LNCaP clone FGC (cell line): ENCODE data around the gene RNASE8.

Source experiments
- DNase-seq: peaks from one replicate; pipeline ENCODE4 v3.0.0-alpha.2; 2011; ENCODE audit warnings: low read depth
- H3K4me3 ChIP-seq: 2 replicates; pipeline ENCODE4 v1.5.1; 2011; ENCODE audit warnings: mild to moderate bottlenecking, low read depth, low read length, control low read depth
- CTCF ChIP-seq: IDR thresholded peaks from 2 replicates; pipeline ENCODE4 v1.5.1; 2012; ENCODE audit warnings: mild to moderate bottlenecking; ENCODE audit not compliant: control insufficient read depth, insufficient read depth; ENCODE audit errors: extremely low read depth

Gene RNASE8

GRCh38 chr14:21059842-21060613, 2.4 kb downstream of the RNASE8 start:
- no peak overlapping the region for H3K4me3 ChIP-seq
- no peak for DNase-seq
- TF ChIP-seq CTCF: no peak

GRCh38 chr14:21060614-21061346, 3.2 kb downstream of the RNASE8 start:
- TF ChIP-seq CTCF: no peak
- DNase-seq: no peak
- H3K4me3 ChIP-seq: no peak overlapping the region

DNA sequence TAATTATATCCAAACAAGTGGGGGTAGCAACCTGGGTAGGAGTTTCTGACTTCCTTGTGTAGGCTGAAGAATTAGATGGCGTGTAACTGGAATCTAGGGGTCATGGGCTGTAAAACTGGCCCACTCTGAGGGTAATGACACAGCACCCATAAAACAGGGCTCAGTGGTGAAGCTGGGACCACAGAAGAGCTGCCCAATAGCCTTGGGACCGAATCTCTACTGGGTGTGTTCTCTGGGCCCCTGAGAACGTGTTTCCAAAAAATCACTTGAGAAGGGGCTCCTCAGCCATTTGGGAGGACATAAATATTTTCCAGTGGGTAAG, 3.7 kb downstream of the RNASE8 start:
- H3K4me3 ChIP-seq: no peak overlapping the region
- DNase-seq: no peak
- TF ChIP-seq CTCF: no peak

DNA sequence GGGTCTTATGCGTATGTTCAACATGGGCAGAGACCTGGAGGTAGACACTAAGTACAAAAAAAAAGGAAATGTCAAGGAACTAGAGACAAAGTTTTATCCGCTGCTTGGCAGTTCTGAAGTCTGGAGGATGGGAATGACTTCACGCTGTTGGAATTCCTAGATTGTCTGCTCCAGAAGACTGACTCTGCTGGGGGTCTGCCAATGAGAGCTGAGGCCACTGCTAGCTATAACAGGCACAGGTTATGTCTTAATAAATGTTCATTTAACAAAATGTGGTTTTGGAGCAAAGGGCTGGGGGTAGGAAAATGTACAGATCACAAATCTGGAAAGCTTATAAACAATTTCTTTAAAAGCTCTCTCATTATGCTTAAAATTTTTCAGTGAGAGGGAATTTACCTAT, 5.9 kb downstream of the RNASE8 start:
- no peak for DNase-seq
- H3K4me3 ChIP-seq: no peak overlapping the region
- no peak for TF ChIP-seq CTCF

GRCh38 chr14:21066882-21067502, 9.4 kb downstream of the RNASE8 start:
- peak; percentile 64 for TF ChIP-seq CTCF
- no peak for DNase-seq

DNA sequence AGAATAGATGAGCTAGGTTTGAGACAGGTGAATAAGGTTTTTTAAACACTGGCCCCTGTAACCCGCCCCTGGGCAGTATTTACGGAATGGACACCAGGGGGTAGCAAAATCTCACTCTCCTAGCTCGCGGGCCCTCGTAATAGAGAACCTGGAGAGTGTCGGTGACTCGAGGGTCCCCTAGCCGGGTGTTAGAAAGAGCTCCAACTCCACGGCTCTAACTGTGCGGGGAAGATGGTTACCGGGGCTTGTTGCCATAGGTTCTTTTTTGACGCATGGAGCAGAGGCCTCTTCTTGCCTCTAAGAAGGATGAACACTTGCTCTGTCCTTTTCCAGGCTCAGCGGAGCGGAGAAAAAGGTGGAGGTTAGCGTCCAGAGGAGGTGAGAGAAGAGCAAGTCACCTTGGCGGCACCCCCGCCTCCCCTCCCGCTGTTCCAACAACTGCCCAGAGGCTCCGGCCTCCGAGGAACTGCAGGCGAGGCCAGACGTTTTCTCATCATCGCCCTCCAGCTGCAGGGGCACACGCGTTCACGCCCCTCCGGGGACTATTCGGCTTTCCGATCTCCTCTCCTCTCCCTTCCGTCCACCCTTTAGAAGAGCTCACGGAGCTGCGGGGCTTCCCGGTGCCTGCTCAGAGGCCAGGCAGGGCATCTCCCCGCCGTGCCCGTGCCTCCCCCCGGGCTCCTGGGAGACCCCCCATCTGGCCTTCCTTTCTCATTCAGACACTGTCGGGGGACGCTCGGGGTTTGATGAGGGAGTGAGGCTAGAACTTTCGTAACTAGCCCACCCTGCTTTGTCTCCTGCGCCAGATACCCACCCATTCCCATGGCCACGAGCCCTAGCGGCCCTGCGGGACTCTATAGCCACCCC, 11.1 kb downstream of the RNASE8 start:
- peak; percentile 49 for TF ChIP-seq CTCF
- no peak for DNase-seq
- no peak overlapping the region for H3K4me3 ChIP-seq

More at GRCh38 chr14:21066882-21067502, 9.4 kb downstream of the RNASE8 start:
- H3K4me3 ChIP-seq: no peak overlapping the region
